Measurements from ENCODE around the gene MED26. TPM values are rescaled to one million over a fixed set of nuclear protein-coding genes. Genes with fewer than 3 reads are reported as not detected.
A peak's percentile ranks its signal among the peaks of the same experiment; 100 is the strongest.

Gene MED26
- total and polyA plus RNA-seq, 9 of the 15 experiments (the other 6 are each of a cell fraction or from before 2014, with no cell fraction given) = 0.71 to 15.1 (median 6.2) TPM

GRCh38 chr19:16641695-16642094 lies 13.7 kb upstream of the MED26 start:
- Histone ChIP-seq H2AFZ (ENCODE audit: low read depth, low read length) (no peak overlapping the region), H3K4me3 (no peak overlapping the region), H3K9ac (ENCODE audit: insufficient read depth in 1 of 2, low read depth in 2 of 2, low read length in 2 of 2) (no peak overlapping the region), H3K27me3 (ENCODE audit: control insufficient read depth in 2 of 2, insufficient read depth in 2 of 2, low read length in 2 of 2) (no peaks in the 10 kb centered on the region), H3K9me1 (ENCODE audit: control insufficient read depth, insufficient read depth, low read length) (peaks cover 3% of the 10 kb centered on the region), H3K79me2 (ENCODE audit: control insufficient read depth, insufficient read depth, low read length) (peaks cover 41% of the 10 kb centered on the region), H3K9me3 (replicated peaks; ENCODE audit: control insufficient read depth, insufficient read depth, low read depth, low read length) (no peaks in the 10 kb centered on the region; the same call in 1 of the 2 replicates), H3K27ac (ENCODE audit: extremely low read depth, low read depth, low read length) (no peak overlapping the region), H3K36me3 (ENCODE audit: control insufficient read depth, insufficient read depth, low read length) (peaks cover 89% of the 10 kb centered on the region; the same call in 2 of the 3 replicates), H3K4me2 (ENCODE audit: insufficient read depth, low read length) (no peak overlapping the region), H3K4me1 (replicated peaks in 1 of 2; ENCODE audit: control insufficient read depth in 2 of 2, insufficient read depth in 2 of 2, low read length in 2 of 2) (no peaks in the 10 kb centered on the region; a peak in 1 of 5 replicates), H4K20me1 (replicated peaks; ENCODE audit: control insufficient read depth, insufficient read depth, low read length) (no peaks in the 10 kb centered on the region; the same call in 1 of the 2 replicates)
- ChIA-PET CTCF (ENCODE audit: low intra/inter-chr PET ratio) (no interaction called here), POLR2A (interaction anchor here (0.7 to 1.6 kb wide), 2 partner anchors 8 to 308 kb away, joined by 3 to 5 read pairs; no protein-coding TSS in a partner anchor)
- intact Hi-C loops (cut with micrococcal nuclease) (no loop called here), in situ Hi-C loops (cut with MboI) (no loop called here)
- BruUV-seq (replicated peaks) = no TSS peak
- ATAC-seq = no peak
- no peak for FAIRE-seq
- TF ChIP-seq, protein P1, sequence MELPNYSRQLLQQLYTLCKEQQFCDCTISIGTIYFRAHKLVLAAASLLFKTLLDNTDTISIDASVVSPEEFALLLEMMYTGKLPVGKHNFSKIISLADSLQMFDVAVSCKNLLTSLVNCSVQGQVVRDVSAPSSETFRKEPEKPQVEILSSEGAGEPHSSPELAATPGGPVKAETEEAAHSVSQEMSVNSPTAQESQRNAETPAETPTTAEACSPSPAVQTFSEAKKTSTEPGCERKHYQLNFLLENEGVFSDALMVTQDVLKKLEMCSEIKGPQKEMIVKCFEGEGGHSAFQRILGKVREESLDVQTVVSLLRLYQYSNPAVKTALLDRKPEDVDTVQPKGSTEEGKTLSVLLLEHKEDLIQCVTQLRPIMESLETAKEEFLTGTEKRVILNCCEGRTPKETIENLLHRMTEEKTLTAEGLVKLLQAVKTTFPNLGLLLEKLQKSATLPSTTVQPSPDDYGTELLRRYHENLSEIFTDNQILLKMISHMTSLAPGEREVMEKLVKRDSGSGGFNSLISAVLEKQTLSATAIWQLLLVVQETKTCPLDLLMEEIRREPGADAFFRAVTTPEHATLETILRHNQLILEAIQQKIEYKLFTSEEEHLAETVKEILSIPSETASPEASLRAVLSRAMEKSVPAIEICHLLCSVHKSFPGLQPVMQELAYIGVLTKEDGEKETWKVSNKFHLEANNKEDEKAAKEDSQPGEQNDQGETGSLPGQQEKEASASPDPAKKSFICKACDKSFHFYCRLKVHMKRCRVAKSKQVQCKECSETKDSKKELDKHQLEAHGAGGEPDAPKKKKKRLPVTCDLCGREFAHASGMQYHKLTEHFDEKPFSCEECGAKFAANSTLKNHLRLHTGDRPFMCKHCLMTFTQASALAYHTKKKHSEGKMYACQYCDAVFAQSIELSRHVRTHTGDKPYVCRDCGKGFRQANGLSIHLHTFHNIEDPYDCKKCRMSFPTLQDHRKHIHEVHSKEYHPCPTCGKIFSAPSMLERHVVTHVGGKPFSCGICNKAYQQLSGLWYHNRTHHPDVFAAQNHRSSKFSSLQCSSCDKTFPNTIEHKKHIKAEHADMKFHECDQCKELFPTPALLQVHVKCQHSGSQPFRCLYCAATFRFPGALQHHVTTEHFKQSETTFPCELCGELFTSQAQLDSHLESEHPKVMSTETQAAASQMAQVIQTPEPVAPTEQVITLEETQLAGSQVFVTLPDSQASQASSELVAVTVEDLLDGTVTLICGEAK (IDR thresholded peaks at IDR 0.05) = peak; percentile 77
- TF ChIP-seq, protein P1 (CRISPR knock-in tag; IDR thresholded peaks at IDR 0.05) = no peak
- TF ChIP-seq, protein P2, sequence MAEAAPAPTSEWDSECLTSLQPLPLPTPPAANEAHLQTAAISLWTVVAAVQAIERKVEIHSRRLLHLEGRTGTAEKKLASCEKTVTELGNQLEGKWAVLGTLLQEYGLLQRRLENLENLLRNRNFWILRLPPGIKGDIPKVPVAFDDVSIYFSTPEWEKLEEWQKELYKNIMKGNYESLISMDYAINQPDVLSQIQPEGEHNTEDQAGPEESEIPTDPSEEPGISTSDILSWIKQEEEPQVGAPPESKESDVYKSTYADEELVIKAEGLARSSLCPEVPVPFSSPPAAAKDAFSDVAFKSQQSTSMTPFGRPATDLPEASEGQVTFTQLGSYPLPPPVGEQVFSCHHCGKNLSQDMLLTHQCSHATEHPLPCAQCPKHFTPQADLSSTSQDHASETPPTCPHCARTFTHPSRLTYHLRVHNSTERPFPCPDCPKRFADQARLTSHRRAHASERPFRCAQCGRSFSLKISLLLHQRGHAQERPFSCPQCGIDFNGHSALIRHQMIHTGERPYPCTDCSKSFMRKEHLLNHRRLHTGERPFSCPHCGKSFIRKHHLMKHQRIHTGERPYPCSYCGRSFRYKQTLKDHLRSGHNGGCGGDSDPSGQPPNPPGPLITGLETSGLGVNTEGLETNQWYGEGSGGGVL (CRISPR knock-in tag; IDR thresholded peaks at IDR 0.05) = no peak
- no peak for TF ChIP-seq ZNF696 (CRISPR knock-in tag; conservative IDR thresholded peaks at IDR 0.05)
- DNase-seq (ENCODE audit: extremely low read depth in 1 of 4, low spot score in 3 of 4) = no peak
- 96% methylated on average over 10 of the region's 10 CpGs for WGBS (ENCODE audit: insufficient coverage, low coverage, missing lambda C conversion rate)

Data from K562 (cell line).